Articular chondrocyte of knee joint (primary cell): ENCODE measurements around the gene NLGN3. TPM values are rescaled to one million over a fixed set of nuclear protein-coding genes. Genes with fewer than 3 reads are reported as not detected.

Source experiments
- small RNA-seq: library from RNA; depleted of rRNA; stranded (forward); fragments of <200 nt; gene quantifications from one replicate; pipeline ENCODE3, GENCODE V24; 2012
- total RNA-seq: library from RNA; depleted of rRNA; stranded (reverse); fragments of >200 nt; gene quantifications from 2 replicates; pipeline ENCODE4 v1.2.3, GENCODE V29; 2012

The NLGN3 gene
- total RNA-seq = 0.22 and 0.26 TPM in 2 replicates

GRCh38 chrX:71144651-71145050 lies at the start of gene NLGN3:
Gene NLGN3, plus strand, starts transcription at chrX:71144841. Its CDS starts 2,909 bp downstream, at chrX:71147750.

GRCh38 chrX:71095555-71095980 lies 49.1 kb upstream of the NLGN3 start, which contains the start of gene FOXO4:
Gene FOXO4, plus strand, starts transcription at chrX:71095851. Its CDS starts 678 bp downstream, at chrX:71096529.

GRCh38 chrX:71106427-71106826 lies 38.2 kb upstream of the NLGN3 start, which contains the start of gene CXorf65:
Gene CXorf65, minus strand, starts transcription at chrX:71106740. Its CDS starts 184 bp downstream, at chrX:71106556.

GRCh38 chrX:71111141-71111843 lies 33.3 kb upstream of the NLGN3 start, which contains the start of gene IL2RG:
Gene IL2RG, minus strand, starts transcription at chrX:71111577. Its CDS starts 38 bp downstream, at chrX:71111539.

DNA sequence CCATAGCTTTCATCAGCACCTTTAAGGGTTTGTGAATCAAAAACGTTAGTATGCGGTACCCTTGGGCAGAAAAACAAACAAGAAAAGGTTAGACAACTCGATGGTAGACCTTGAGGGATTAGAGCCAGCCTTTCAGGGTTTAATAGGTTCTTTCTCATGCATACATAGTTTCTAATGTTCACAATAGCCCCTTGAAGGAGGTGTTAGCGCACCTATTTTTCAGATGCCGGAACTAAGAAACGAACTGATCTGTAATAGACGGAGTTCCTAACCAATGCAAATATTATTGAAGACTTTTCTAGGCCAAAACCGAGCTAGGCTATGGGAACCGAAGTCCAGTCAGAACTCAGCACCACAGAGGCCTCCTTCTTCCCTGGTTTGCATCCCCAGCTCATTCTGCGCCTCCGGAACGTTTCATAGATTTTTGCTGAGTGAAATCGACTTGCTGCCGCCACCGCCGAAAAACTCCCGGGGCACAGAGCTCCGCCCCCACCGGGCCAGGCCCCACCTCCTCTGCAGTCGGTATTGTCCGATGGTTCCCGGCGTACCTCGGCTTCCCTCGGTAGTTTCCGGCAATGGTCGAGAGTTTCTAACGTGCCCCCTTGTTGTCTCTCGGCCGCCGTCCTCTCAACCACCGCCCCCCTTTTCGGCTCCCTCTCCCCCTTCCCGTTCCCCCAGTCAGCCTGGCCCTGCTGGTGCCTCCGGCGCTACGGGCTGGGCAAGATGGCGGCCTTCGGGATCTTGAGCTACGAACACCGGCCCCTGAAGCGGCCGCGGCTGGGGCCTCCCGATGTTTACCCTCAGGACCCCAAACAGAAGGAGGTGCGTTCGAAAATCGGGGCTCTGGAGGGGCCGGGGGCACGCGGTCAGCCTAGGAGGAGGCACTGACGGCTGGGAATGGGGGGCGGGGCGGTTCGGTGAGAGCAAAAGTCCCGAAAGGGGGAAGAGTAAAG lies 26.3 kb upstream of the NLGN3 start, which contains the start of gene MED12:
Gene MED12 (plus strand): TSS at position 565 of the 953 bp plus-strand sequence. CDS start 159 bp downstream, at position 724.

Small RNA genes lying within 50 kb of the gene (small RNA-seq; reads per million reads assigned to genes)
- gene CXorf65 = not detected

Other genes starting within 250 kb of the NLGN3 start
- under 0.01 TPM in 1 of 2 replicates, not detected in the other for gene TEX11, start 236.1 kb upstream of the NLGN3 start, total RNA-seq
- gene SLC7A3, start 213.7 kb upstream of the NLGN3 start, total RNA-seq = not detected in 2 replicates
- 63.9 and 68.9 TPM in 2 replicates for gene SNX12, start 76.5 kb upstream of the NLGN3 start, total RNA-seq
- 3.4 and 4.8 TPM in 2 replicates for gene FOXO4, start 49.0 kb upstream of the NLGN3 start, total RNA-seq
- not detected in 2 replicates for gene CXorf65, start 38.1 kb upstream of the NLGN3 start, total RNA-seq
- gene IL2RG, start 33.3 kb upstream of the NLGN3 start, total RNA-seq = 0.13 and 0.32 TPM in 2 replicates
- gene MED12, start 26.2 kb upstream of the NLGN3 start, total RNA-seq = 21.6 and 23.3 TPM in 2 replicates
- gene GJB1, start 78.4 kb downstream of the NLGN3 start, total RNA-seq = not detected in 2 replicates
- gene ZMYM3, start 109.3 kb downstream of the NLGN3 start, total RNA-seq = 14.1 and 17.6 TPM in 2 replicates
- 285 and 322 TPM in 2 replicates for gene NONO, start 138.8 kb downstream of the NLGN3 start, total RNA-seq
- 1.1 and 1.2 TPM in 2 replicates for gene ITGB1BP2, start 156.9 kb downstream of the NLGN3 start, total RNA-seq
- gene TAF1, start 221.5 kb downstream of the NLGN3 start, total RNA-seq = 32.8 and 34.2 TPM in 2 replicates